Measurements from ENCODE around the gene C9orf152.

GRCh38 chr9:110251212-110251611 lies 43.3 kb upstream of the C9orf152 start:
- TF ChIP-seq CTCF (optimal IDR thresholded peaks at IDR 0.05 in 1 of 3, IDR thresholded peaks at IDR 0.05 in 1 of 3, conservative IDR thresholded peaks at IDR 0.05 in 1 of 3; ENCODE audit: extremely low read depth in 1 of 3, insufficient read depth in 2 of 3, low read length in 3 of 3) (no peak), EZH2 (IDR thresholded peaks at IDR 0.05; ENCODE audit: low read length) (no peak)

Measured in keratinocyte (primary cell).